ENCODE measurements around the gene KCNH8. TPM values are rescaled to one million over a fixed set of nuclear protein-coding genes. Genes with fewer than 3 reads are reported as not detected.

KCNH8 gene
- total and polyA plus RNA-seq, 10 of the 15 experiments (the other 5 are each of a cell fraction or from before 2014, with no cell fraction given) = under 0.01 to 0.18 (median 0.07) TPM; not detected in 2

- TF ChIP-seq POU2F2 (IDR thresholded peaks at IDR 0.05; ENCODE audit: borderline replicate concordance, low read depth, low read length) = no peak
These were observed 33.8 kb upstream of the KCNH8 start (continued) for GRCh38 chr3:19114461-19114860.

DNA sequence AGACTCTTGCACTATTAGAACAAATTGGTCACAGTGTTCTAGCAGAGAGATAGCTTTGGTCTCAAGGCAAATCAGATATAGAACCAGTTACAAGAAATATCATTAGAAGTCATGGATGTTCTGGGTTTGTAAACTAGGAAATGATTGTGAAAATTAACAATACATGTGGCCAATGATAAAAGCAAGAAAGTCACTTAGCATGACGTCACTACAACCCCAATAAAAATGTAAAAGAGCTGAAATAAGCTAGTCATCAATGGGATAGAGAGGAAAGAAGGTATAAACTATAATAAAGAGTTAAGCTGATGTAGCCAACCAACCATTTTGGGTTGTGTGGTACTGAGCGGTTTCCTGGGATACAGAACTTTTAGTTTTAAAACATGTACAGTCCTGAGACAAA is 32.1 kb upstream of the KCNH8 start:
- 0% methylated on average over 2 of the region's 2 CpGs for WGBS (ENCODE audit: insufficient coverage, insufficient replicate concordance, low lambda C conversion rate, missing lambda C conversion rate)
- H3K9me3 ChIP-seq (replicated peaks; ENCODE audit: control insufficient read depth, insufficient read depth, low read length) = no peaks in the 10 kb centered on the region
- no peaks in the 10 kb centered on the region for H3K36me3 ChIP-seq (ENCODE audit: control insufficient read depth in 2 of 2, insufficient read depth in 2 of 2, low read length in 1 of 2)
- no TSS peak for BruUV-seq (replicated peaks)
- CTCF ChIA-PET = no interaction called here
- H3K4me3 ChIP-seq = no peak overlapping the region
- H3K9ac ChIP-seq (ENCODE audit: control insufficient read depth, insufficient read depth, low read length) = no peak overlapping the region
- POLR2A ChIA-PET = no interaction called here
- in situ Hi-C loops (cut with MboI) (no loop called here), intact Hi-C loops (cut with micrococcal nuclease; ENCODE audit: unreplicated experiment) (no loop called here)
- H3K4me2 ChIP-seq (ENCODE audit: control insufficient read depth, insufficient read depth) = no peak overlapping the region
- TF ChIP-seq ZBTB40 (IDR thresholded peaks at IDR 0.05; ENCODE audit: borderline replicate concordance) (no peak), ATF7 (IDR thresholded peaks at IDR 0.05; ENCODE audit: low read depth) (peak; percentile 26; the same call in 1 of the 2 replicates)
- SMC1A ChIA-PET (ENCODE audit: uncharacterized antibody, unreplicated experiment) = interaction anchor here (1.4 kb wide), 1 partner anchor 50 kb away, joined by 4 read pairs; no protein-coding TSS in a partner anchor
- FAIRE-seq (no peak), DNase-seq (ENCODE audit: low read depth, low spot score) (no peak), ATAC-seq (no peak)
- H3K4me1 ChIP-seq (ENCODE audit: control insufficient read depth, insufficient read depth, low read length) = no peaks in the 10 kb centered on the region
- H3K27ac ChIP-seq (ENCODE audit: control insufficient read depth, insufficient read depth) = no peak overlapping the region
- RAD21 ChIA-PET (ENCODE audit: unreplicated experiment) = no interaction called here
- H4K20me1 ChIP-seq (ENCODE audit: control insufficient read depth, insufficient read depth) = no peaks in the 10 kb centered on the region
- H3K27me3 ChIP-seq (replicated peaks in 1 of 2; ENCODE audit: control insufficient read depth in 2 of 2, insufficient read depth in 2 of 2, low read length in 1 of 2) = no peaks in the 10 kb centered on the region
- no peak overlapping the region for H2AFZ ChIP-seq (ENCODE audit: control insufficient read depth, low read depth, low read length)
- no peaks in the 10 kb centered on the region for H3K79me2 ChIP-seq (ENCODE audit: control insufficient read depth, insufficient read depth, low read length)
